CD4-positive, alpha-beta T cell treated with Interleukin-15 for 4 hours (primary cell): Measurements from ENCODE around the gene BUD31.
"Not testable (repeated sequence)": the region's sequence is repeated elsewhere in the genome, so short reads cannot be mapped to it uniquely, and the experiment has no call there.

Source experiments
- DNase-seq: peaks from one replicate; pipeline ENCODE4 v3.0.0-alpha.2; 2020; ENCODE audit warnings: low spot score

The BUD31 gene

DNA sequence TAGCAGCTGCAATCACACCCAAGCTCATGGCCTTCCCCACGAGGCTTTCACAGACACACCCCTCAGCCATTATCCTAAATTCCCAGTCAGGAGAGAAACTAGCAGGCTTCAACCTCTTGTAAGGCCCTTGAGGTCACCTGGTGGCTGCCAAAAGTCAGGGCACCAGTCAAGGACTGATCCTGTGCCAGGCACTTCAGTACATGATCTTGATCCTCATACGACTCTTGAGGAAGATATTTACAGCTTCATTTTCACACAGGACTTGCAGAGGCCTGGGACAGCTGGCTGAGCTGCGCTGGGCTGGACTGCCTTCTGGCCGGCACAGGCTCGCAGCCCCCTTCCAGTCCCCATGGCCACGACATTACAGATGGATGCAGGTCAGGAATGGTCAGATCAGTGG, 9.2 kb upstream of the BUD31 start:
- DNase-seq: no peak

GRCh38 chr7:99402854-99403253, 5.9 kb upstream of the BUD31 start:
- no peak for DNase-seq

GRCh38 chr7:99403764-99404163, 5.0 kb upstream of the BUD31 start:
- DNase-seq: no peak

DNA sequence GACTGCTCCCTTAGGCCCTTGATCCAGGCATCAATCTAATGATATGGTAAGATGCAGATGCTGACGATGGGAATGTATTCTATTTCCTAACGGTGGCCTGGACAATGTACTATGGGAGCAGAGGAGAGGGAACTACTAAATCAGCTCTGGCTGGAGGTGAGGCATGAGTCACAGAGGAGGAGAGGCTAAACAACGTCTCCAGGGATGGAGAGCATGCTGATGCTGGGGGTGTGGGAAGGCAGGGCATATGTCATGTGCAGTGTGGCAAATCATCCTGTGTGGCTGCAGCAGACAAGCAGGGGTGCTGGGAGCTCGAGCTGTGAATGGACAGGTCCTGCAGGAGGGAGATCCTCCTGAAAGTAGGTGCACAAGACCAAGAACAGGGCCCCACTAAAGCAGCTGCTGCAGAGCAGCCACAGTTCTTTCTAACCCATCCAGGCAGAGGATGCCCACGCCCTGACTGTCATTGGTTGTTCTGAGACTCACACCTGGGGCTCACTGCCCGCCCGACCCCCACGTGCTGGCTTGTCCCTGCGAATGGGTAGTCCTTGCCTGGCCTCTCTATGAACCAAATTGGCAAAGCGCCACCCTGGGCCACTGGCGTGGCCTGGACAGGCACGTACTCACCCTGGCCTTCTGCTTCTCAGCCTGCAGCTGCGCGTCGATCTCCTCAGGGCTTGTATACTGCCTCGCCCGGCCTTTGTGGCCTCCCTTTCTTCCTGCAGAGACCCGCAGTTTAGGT, 4.4 kb upstream of the BUD31 start:
- DNase-seq: no peak

GRCh38 chr7:99404977-99405320, 3.8 kb upstream of the BUD31 start:
- DNase-seq: no peak

GRCh38 chr7:99406557-99406956, 2.2 kb upstream of the BUD31 start:
- no peak for DNase-seq

DNA sequence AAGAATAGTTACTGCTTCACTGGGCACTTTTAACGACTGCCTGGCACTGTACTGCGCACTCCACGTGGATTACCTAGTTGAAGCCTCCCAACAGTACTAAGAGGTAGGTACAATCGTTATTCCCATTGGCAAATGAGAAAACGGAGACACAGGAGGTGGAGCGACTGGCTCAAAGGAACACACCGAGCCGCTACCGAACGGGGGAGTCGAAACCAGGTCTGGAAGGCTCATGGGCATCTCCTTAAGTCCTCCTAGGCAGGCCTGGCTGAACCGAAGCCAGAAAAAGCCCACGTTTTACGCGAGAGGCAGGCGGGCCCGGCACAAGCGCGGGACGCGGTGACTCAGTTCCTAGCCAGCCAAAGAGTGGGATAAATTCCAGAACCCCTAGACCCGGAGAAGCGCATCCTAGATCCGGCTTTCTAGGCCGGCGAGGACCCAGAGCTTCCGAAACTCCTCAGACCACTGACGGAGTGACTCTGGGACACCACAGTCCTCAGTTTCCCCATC, 844 bp upstream of the BUD31 start:
- no peak for DNase-seq

GRCh38 chr7:99409192-99409572, 413 bp downstream of the BUD31 start:
- DNase-seq: no peak

DNA sequence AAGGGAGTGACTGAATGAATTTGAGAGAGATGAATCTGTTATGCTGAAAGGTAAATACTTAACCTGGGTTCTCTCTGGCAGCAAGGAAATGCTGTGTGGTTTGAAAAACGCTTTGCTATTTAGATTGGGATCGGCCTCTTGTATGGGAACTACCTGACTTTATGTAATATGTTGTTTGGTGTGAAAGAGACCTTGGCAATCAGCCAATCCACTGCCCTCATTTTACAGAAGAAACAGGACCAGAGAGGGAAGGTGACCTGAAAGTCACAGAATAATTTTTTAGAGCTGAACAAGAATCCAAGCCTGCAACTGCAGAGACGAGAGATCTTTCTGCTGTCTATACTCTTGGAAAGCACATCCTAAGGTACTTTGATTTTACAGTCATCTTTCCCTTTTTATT, 1.0 kb downstream of the BUD31 start:
- no peak for DNase-seq

DNA sequence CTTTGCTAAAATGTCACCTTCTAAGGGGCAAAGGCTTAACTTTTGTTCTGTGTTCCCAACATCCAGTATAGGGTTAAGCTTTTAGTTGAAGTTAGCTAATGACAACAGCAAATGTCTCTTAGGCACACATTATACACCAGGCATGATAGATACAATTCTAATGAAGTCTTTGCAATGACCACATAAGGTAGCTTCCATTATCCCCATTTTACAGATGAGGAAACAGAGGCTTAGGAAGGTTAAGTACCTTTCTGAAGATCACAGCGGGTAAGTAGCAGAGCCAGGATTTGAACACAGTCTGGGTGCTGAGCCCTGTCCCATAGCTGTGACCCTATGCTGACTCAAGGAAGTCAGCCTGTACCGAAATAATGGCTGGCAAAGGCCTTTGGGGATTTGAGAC, 1.9 kb downstream of the BUD31 start:
- DNase-seq: no peak

DNA sequence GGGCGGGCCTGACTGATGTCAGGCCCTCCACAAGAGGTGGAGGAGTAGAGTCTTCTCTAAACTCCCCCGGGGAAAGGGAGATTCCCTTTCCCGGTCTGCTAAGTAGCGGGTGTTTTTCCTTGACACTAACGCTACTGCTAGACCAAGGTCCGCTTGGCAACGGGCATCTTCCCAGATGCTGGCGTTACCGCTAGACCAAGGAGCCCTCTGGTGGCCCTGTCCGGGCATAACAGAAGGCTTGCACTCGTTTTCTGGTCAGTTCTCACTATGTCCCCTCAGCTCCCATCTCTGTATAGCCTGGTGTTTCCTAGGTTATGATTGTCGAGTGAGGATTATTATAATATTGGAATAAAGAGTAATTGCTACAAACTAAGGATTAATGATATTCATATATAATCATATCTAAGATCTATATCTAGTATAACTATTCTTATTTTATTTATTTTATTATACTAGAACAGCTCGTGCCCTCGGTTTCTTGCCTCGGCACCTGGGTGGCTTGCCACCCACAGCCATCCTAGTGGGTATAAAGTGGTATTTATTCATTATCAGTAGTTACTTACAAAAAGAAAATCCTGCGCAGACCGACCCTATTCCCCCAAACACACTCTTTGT, 6.9 kb downstream of the BUD31 start:
- not testable (repeated sequence) for DNase-seq

GRCh38 chr7:99418260-99418659, 9.5 kb downstream of the BUD31 start:
- DNase-seq: no peak

GRCh38 chr7:99419323-99420021, 10.7 kb downstream of the BUD31 start:
- no peak for DNase-seq

DNA sequence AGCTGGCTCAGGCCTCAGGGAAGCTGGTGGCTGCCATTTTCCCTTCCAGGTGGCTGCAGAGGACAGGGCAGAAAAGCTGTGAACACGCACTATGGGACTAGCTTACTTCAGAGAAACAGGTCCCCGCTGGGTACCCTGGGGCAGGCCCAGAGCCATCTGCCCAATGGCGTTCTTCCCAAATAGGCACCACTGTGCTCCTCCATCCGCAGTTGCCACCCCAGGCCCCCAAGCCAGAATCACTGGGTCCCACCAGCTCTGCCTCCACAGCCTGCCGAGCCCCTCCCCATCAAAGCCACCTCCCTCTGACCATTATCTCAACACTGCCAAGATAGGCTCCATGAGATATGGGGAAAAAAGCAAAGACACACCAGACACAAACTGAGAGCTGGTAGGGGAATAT, 11.4 kb downstream of the BUD31 start:
- no peak for DNase-seq

- DNase-seq: no peak
These were observed 12.2 kb downstream of the BUD31 start for GRCh38 chr7:99420986-99421385.

DNA sequence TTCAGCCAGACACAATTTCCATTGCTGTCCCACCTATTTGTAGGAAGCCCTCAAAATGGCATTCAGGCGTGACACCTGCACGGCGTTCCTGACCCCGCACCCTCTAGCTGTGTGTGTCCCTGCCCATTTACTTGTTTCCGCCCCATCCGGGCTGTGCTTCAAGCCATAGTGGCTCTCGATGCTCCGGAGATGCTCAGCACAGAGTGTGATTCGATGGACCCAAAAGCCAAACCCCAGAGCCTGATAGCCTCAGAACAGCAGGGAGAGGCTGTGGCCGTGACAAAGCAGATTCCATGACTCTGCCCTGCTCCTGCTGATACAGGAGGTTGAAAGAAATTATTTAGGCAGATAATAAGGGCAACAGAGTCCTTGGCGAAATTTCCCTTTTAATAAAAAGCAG, 13.4 kb downstream of the BUD31 start:
- DNase-seq: no peak

DNA sequence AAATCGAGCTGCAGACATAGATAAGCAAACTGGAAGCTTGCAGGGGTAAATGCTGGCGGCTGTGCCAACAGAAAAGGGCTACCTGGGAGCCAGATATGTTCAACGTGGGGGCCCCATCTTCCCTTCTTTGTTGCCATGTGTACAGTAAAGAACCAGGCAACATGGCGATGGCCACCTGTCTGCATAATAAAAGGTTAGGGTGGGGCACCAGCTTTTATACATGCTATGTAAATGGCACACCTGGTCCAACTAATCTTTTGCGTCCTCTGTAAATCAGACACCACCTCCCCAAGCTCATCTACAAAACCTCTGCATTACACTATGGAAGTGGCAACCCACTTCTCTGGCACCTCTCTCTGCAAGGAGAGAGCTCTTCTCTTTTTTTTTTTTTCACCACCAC, 13.9 kb downstream of the BUD31 start:
- no peak for DNase-seq

DNA sequence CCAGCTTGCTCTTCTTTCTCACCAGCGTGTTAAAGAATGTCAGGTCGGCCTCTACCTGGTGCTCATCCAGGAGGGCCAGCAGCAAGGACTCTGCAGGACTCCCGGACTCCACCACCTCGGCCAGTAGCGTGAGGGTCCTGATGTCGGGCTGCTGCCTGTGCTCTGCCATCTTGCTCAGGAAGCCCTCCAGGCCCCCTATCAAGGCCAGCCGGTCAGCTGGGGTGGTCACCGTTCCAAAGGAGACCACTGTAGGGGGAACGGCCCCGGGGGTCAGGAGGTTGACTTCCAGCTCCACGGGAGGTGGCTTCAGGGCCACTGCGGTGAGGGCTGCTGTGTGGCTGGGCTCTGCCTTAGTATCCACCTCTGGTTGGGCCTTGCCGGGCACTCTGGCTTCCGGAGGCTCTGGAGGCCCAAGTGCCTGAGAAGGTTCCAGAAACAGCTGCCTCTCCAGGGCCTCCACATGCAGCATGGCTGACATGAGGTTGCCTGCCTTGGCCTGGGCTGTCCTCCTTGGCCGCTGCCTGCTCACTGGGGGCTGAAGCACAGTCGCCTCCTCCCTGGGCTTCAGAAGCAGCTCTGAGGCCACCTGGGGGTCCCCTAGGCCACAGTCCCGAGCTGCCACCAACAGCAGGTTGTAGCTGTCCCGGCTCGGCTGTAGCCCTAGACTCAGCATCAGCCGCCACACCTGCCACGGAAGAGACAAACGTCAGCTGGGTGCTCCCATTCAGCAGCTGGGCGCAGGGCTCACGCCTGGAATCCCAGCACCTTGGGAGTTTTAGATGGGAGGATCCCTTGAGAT, 16.4 kb downstream of the BUD31 start:
- DNase-seq: no peak

GRCh38 chr7:99428972-99429566, 20.3 kb downstream of the BUD31 start:
- no peak for DNase-seq

DNA sequence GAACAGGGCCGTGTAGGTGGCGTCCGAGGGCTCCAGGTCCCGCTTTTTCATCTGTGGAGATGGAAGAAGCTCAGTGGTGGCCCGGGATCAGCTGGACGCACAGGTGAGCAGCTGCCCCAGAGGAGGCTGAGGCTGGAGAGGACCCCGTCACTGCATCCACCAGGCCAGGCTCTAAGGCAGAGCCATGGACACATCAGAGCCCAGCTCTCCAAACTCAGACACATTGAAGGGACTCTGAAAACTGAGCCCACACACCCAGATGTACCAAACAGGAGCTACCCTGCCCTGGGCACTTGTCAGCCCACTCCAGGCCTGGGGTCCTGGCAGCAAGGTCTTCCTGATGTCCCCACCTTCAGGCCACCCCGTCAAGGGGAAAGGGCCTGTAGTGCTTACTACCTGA, 21.0 kb downstream of the BUD31 start:
- no peak for DNase-seq

DNA sequence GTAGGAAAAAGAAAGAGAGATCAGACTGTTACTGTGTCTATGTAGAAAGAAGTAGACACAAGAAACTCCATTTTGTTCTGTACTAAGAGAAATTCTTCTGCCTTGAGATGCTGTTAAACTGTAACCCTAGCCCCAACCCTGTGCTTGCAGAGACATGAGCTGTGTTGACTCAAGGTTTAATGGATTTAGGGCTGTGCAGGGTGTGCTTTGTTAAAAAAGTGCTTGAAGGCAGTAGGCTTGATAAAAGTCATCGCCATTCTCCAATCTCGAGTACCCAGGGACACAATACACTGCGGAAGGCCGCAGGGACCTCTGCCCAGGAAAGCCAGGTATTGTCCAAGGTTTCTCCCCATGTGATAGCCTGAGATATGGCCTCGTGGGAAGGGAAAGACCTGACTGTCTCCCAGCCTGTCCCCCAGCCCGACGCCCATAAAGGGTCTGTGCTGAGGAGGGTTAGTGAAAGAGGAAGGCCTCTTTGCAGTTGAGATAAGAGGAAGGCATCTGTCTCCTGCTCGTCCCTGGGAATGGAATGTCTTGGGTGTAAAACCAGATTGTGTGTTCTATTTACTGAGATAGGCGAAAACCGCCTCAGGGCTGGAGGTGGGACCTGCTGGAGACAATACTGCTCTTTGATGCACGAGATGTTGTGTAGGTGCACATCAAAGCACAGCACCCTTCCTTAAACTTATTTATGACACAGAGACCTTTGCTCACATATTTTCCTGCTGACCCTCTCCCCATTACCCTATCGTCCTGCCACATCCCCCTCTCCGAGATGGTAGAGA, 23.2 kb downstream of the BUD31 start:
- DNase-seq: not testable (repeated sequence)
